ENCODE data around the gene GGT1.

- TF ChIP-seq RXRA (IDR thresholded peaks at IDR 0.05; ENCODE audit: borderline replicate concordance, low read depth) (no peak), USF1 (IDR thresholded peaks at IDR 0.05; ENCODE audit: borderline replicate concordance, low read depth) (no peak), CTCF (IDR thresholded peaks at IDR 0.05) (no peak), POLR2AphosphoS5 (IDR thresholded peaks at IDR 0.05; ENCODE audit: low read depth, low read length) (no peak), ELF1 (IDR thresholded peaks at IDR 0.05) (no peak)
Observed at GRCh38 chr22:24594569-24595120, 8.3 kb upstream of the GGT1 start.

Data from SK-N-SH (cell line).